GM21717 (cell line): ENCODE measurements around the gene PFKFB4.
"Not testable (repeated sequence)": the region's sequence is repeated elsewhere in the genome, so short reads cannot be mapped to it uniquely, and the experiment has no call there.

Source experiments
- ATAC-seq: cut with Tn5 transposase; IDR thresholded peaks from one replicate; pipeline ENCODE4 v1.9.1; 2021; ENCODE audit warnings: mild to moderate bottlenecking, moderate library complexity; ENCODE audit not compliant: unreplicated experiment

Gene PFKFB4

GRCh38 chr3:48561045-48561736 is 4.6 kb upstream of the PFKFB4 start:
- ATAC-seq, result no peak

GRCh38 chr3:48560648-48561018 is 4.0 kb upstream of the PFKFB4 start:
- ATAC-seq, result no peak

DNA sequence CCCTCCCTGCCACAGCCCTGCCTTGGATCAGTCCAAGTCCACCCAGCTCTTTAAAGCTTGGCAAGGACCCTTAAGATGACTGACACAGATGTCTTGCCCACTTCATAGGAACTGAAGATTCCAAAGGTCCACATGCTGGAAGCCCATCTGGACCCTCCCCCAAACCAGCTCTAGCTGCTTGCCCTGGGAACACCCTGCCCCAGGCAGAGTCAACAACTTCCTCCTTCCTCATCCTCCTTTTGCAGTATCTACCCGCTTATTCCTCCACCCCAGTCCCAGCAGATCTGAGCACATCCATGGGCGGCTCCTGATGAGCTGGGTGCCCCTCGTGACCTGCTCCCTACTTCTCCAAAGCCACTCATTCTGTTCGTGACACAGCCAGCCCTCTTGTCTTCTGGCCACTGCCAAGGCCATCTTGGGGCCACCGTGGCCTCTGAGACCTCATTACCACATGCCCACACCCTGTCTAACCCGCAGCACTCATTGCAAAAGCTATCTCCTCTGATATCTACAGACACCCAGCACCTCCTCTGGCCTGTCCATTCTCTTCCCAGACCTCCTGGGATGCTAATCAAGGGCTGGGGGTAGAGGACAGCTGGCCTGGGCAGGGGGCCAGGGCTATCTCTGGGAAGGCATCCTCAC is 2.0 kb upstream of the PFKFB4 start:
- ATAC-seq, result no peak

DNA sequence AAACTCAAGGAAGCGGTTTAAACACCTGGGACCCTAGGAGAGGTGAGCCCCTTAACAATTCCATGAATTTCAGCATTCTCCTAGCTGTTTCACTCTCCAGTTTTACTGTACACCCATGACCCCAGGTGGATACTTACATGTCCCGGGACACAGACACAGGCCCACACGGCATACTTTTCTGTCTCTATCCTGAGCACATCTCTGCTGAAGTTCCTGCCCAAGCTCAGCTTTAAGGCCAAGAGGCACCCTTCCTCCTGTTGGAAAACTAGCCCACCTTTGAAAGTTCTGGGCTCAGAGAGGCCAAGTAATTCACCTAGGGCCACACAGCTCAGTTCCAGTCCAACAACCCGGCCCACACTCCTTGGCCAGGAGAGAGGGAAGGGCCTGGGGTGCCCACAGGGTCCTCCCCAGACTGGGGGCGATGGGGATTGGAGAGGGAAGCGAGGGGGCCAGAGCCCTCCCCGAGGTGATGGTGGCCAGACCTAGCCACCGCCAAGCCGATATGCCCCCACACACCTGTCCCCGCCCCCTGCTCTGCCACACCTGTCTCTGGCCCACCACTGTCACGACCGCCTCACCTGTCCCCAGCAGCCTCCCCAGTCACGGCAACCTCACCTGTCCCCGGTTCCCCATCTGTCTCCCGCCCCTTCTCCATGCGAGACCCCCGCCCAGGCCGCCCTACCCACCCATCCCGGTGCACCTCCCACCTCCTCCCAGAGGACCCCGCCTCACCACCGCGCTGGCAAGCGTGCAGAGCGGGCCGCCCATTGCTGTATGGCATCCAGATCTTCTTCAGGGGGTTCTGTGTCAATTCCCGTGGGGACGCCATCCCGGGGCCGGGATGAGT is 431 bp downstream of the PFKFB4 start:
- no peak for ATAC-seq

GRCh38 chr3:48555231-48555948 is 1.2 kb downstream of the PFKFB4 start:
- no peak for ATAC-seq

DNA sequence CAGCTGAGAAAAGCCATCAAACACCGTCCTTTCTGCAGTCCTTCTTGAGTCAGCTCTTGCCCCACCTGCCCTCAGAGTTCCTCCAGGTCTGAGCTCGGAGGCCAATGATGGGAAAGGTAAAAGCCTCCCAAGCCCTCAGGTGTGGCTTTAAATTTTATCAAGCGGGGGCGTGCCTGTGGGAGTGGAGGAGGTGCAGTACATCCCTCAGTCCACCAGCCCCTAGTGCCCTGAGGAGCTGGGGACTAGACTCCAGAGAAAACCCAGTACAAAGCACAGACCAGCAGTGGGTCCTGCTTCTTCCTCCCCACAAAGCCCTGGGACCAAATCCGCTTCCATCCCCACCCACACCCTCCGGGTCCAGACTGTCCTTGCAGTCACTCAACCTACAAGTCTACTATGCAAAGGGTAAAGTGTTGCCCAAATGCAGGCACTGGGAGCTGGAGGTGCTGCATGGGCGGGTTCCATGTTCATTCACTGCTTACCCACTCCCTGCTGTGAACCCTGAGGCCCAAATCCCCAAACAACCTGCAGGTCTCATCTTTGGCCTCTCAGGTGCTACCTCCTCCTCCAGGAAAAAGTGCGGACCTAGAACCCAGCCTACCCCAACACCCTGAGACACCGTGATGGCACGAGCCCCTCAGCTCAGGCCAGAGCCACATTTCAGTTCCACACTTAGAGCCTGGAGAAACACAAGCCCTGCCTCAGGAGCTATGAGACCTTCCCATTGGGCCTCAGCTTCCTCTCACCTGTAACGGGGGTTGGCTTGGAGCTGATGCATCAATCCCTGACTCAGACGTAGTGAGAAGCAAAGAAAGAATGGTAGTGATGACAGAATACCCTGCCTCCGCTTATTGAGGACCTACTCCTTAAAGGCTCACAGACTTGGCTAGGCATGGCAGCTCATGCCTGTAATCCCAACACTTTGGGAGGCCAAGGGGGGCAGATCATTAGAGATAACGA is 2.4 kb downstream of the PFKFB4 start:
- no peak for ATAC-seq

- ATAC-seq, result no peak
Observed at GRCh38 chr3:48553361-48553760, 3.2 kb downstream of the PFKFB4 start.

DNA sequence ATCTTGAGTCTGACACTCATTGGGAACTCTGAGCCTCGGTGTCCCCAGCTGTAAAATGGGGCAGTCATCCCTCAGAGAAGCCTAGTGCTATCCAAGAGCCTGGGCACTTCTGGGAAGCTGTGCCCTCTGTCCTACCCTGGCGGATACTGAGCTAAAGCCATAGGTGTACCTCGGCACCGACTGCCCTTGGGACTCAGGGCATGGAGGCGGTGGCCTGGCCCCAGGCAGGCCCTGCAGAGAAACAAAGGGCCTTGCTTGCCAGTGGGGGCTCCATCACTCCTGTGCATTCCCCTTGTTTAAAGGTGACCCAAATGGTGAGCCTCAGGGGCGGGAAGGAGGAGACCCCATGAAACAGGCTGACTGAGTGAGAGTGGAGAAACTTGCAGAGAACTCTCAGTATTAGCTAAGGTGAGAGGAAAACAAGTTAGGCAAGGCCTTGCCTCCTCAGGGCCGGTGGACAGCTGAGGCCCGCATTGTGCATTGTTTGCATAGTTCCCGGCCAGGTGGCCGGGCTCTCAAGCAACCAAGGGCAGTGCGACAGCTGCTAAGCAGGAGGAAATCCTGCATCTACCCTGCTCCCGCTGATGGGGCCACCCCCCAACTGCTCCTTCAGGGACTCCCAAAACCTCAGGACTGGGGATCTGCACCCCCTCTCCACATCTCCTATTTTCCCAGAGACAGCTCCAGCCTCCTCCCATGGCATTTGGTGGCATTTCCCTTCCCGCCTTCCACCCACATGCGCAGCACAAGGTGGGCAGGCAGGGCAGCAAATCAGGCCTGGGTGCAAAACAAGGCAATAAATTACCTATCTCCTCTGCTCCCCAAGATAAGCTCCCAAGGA is 4.3 kb downstream of the PFKFB4 start:
- ATAC-seq, result no peak

DNA sequence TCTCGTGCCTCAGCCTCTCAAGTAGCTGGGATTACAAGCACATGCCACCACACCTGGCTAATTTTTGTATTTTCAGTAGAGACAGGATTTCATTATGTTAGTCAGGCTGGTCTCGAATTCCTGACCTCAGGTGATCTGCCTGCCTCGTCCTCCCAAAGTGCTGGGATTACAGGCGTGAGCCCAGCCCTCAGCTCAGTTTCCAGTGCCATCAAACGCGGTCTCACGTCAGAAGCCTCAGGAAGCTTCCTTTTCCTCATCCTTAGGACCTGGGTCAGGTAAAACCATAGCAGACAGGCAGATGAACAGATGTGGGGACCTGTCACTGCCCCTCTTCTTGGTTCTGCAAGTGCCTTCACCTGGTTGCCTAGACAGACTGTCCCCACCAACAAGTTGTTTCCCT is 5.0 kb downstream of the PFKFB4 start:
- not testable (repeated sequence) for ATAC-seq

DNA sequence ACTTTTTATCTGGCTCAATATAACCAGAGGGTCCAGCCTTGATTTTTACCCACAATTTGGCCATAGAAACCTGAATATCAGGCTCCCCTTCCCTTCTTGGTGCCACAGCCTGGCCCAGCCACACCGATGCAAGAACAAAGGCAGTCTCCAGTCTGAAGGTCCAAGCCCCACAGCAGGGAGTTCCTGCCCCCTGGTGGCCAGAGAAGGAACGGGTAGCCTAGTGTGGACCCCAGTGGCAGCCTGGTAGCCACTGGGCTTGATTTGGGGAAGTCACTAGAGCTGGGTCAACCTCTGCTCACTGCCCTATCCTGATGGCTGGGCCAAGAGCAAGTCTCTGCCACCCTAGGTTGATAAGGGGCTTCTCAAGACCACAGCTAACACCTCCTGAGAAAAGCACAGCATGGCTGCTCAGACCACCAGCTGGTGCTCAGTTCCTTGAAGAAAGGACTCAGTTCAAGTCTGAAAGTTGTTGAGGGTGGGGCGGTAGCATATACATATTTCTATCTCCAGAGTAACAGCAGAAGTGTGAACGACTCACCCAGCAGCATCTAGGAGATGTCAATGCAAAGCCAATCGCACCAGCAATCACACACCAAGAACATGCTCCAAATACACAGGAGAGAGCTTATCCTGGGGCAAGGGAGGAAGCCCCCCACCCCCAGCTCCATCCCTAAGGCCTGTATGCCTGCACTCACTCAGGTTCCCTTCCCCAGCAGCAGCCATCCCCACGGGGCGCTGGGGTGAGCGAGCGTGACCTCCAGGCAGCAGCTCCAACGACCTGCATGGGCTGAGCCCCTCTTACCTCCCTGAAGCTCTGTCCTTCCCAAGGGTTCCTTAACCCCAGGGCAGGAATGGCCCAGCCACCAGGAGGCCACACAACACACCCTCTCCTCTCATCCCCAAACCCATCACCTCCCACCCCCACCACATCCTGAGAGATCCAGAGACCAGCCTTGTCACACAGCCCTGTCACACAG is 7.6 kb downstream of the PFKFB4 start:
- ATAC-seq, result no peak

DNA sequence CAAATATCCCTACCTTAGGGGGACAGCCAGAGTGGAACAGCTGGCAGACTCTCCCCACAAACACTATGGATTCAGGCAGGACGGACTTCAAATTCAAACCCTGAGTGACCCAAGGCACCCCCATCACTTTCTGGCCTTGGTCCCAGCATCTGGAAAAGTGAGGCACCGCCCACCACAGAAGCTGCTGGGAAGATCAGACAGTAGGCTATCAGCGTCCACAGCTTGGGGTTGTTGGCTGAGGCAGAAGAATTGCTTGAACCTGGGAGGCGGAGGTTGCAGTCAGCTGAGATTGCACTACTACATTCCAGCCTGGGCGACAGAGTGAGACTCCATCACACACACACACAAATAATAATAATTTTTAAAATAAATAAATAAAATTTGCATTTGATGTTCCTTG is 8.5 kb downstream of the PFKFB4 start:
- ATAC-seq, result no peak

DNA sequence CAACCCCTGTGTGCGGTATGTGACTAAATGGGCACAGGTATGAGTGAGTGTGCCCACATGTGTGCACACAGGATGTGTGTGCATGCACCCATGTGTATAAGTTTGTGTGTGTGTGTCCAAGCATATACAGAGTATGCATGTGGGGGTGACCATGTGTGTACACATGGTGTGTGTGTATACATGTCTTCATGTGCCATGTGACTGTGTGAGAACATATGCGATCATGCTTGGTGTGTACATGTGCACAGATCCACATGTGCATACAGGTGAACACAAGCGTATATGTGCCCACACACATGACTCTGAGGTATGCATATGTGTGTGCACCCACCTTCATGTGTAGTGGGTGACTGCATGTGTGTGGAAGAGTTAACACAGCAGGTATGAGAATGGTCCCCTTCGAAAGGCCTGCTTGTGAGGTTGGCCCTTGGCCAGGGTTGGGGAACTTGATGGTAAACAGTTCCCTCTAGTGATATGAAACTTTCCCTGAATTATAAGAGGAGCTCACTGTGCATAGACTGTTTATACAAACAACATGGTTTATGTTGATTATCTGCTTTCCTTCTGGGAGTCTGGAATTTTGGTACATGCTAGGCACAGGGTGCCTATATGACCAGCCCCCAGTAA is 10.3 kb downstream of the PFKFB4 start:
- no peak for ATAC-seq

GRCh38 chr3:48544141-48544540 is 12.5 kb downstream of the PFKFB4 start:
- ATAC-seq, result no peak

DNA sequence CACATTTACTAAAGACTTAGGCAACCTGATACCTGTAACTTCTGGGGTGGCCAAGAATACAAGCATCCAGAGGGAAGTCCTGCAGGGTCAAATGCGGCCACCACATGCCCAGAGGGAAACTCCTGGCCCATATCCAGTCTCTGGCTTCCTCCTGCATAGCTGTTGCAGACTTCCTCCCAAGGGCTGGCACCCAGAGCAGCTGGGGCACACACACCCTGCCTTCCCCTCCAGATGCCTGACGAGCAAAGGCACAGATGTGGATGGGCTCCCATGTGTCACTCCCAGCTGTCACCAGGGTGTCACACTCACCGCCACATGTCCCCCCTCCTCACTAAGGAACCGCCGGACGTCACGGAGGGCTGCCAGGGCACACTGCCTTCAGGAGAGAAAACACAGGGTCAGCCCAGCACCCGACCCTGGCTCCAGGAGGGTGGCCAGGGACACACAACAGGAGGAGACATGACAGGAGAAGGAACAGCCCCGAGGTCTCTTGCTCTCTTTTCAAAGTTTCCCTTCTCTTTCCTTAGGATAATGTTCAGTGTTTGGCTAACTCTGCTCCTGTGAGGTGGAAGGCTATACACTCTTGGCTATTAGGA is 13.2 kb downstream of the PFKFB4 start:
- no peak for ATAC-seq

DNA sequence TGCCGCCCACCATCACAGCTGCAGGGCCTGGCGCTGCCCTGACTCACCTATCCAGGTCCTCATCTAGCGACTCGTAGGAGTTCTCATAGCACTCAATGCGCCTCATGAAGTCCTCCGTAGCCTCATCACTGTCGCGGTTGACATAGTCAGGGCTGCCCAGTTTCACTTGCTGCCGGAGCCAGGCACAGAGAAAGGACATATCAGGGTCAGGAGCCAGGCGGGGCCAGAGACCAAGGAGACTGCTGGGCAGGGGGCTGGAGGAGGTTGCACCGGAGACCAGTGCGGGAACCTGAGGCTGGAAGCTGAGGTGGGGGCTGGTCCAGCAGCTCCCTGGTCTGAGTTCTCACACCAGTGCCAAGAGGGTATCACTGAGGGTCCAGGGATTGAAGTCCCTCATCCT is 18.2 kb downstream of the PFKFB4 start:
- ATAC-seq, result no peak

GRCh38 chr3:48536785-48537184 is 19.8 kb downstream of the PFKFB4 start:
- no peak for ATAC-seq

GRCh38 chr3:48536116-48536515 is 20.5 kb downstream of the PFKFB4 start:
- no peak for ATAC-seq
